GM10266 (cell line): ENCODE data around the gene DUS1L.

Experiments
- DNase-seq: peaks from one replicate; pipeline ENCODE4 v3.0.0; 2012; ENCODE audit errors: extremely low spot score
- CTCF ChIP-seq: IDR thresholded peaks from 2 replicates; pipeline ENCODE4 v1.5.1; 2012; ENCODE audit warnings: mild to moderate bottlenecking, low read depth; ENCODE audit not compliant: control insufficient read depth, insufficient read depth; ENCODE audit errors: missing control alignments

Gene DUS1L

GRCh38 chr17:82081966-82082365, 16.4 kb upstream of the DUS1L start:
- no peak for TF ChIP-seq CTCF

GRCh38 chr17:82081546-82081945, 15.9 kb upstream of the DUS1L start:
- no peak for TF ChIP-seq CTCF
- no peak for DNase-seq

More at GRCh38 chr17:82081966-82082365, 16.4 kb upstream of the DUS1L start:
- DNase-seq = no peak

- DNase-seq = no peak
- no peak for TF ChIP-seq CTCF
Measured at GRCh38 chr17:82080789-82081464, 15.3 kb upstream of the DUS1L start.

- DNase-seq = no peak
- TF ChIP-seq CTCF = no peak
Measured at GRCh38 chr17:82080048-82080788, 14.6 kb upstream of the DUS1L start.

GRCh38 chr17:82079001-82079677, 13.5 kb upstream of the DUS1L start:
- no peak for DNase-seq
- TF ChIP-seq CTCF = no peak

- TF ChIP-seq CTCF = no peak
- DNase-seq = no peak
Measured at GRCh38 chr17:82078433-82078832, 12.8 kb upstream of the DUS1L start.
